COLO668 (cell line): ENCODE measurements around the gene GSX1.
"Not testable (repeated sequence)": the region's sequence is repeated elsewhere in the genome, so short reads cannot be mapped to it uniquely, and the experiment has no call there.

Experiments
- DNase-seq: peaks from one replicate; lab custom pipeline; 2025; ENCODE audit not compliant: unreplicated experiment; lab: John Stamatoyannopoulos, UW

GSX1 gene

GRCh38 chr13:27793507-27794367, 1.5 kb downstream of the GSX1 start:
- DNase-seq = peak; percentile 72

DNA sequence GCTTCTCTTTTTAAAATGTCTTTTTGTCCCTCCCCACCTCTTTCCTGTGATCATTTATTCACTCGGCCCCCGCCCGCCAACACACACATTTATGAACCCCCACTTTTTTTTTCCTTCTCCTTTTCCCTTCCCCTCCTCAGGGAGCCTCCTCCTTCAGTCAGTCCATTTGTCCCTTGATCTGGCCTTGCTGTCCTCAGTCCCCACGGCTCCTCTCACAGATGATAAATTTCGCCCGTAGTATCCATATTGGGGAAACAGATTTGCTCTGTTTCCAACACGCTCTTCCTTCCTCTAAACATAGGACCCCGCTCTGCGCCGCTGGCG, 2.0 kb downstream of the GSX1 start:
- DNase-seq = no peak

- peak; percentile 53 for DNase-seq
Measured at GRCh38 chr13:27794921-27795717, 2.8 kb downstream of the GSX1 start.

- DNase-seq = no peak
Measured at GRCh38 chr13:27795718-27796019, 3.4 kb downstream of the GSX1 start.

DNA sequence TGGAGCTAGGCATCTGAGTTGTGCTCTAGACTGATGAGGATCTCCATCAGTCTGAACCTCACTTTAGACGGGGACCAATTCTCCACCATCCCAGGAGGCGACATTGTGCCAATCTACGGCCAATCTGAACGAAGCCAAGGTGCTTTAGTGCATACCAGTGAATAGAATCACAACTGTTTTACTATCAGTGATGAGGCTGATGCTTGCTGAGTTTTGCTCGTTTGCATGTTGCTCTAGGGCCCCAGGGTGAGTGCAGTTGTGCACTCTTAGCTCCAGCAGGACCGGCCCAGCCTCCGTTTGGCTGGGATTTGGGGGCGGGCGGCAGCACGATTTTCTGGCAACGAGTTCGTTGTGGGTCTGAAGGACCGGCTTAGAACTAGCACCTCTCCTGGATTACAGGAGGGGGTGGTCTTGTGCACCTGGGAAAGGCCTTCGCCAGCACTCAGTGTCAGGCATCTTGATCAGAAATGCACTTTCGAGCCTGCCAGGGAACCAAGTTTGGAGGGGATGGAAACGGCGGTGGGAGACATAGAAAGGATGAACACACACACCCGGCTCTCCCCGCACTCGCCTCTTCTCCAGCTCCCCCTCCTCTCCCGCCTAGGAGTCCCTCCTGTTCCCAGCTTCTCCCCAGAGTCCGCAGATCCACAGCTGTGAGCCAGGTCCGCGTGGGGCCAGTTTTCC, 4.4 kb downstream of the GSX1 start:
- no peak for DNase-seq

DNA sequence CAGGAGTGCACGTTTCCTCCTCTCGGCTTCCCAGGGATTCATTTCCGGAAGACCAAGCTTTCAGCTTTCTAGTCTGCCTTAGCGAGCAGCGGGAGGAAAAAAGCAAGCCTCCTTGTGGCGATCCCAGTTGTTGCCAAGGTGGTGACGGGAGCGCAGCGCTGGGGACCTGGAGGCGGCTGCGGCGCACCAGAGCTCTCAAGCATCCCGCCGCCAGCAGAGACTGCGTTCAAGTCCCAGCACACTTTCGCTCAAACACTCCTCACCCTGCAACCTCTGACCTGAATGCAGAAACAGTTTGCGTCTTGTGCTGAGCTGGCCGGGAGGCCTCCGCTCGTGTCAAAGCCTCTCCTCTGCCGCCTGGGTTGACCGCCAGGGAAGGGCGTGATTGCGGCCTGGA, 4.9 kb downstream of the GSX1 start:
- peak; percentile 58 for DNase-seq

GRCh38 chr13:27806744-27807387, 14.6 kb downstream of the GSX1 start:
- no peak for DNase-seq

DNA sequence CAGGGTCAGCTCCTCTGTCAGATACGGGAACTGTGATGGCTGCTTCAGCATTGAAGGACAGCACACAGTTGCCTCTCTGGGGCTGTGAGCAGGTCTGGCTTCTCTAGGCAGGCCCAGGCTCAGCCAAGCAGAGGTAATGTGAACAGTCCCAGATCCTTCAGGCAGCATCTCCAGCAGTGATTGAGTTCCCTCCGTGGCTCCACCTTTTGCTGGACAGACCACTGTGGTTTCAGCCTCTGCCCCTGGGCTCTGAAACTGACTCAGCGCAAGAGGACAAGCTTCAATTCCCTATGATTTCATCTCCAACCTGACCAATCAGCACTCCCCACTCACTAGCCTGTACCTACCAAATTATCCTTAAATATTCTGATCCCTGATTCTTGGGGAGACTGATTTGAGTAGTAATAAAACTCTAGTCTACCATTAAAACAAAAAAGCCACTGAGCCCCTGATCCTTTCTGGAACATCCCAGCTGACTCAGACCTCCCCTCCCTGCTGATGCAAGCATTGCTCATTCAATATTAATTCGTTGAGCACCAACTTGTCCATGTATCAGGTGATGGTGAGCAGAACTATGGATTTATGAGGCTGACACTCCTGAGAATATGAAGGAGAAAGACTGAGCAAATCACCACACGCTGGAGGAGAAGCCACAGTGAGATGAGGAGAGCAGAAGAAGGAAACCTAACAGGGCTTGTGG, 16.7 kb downstream of the GSX1 start:
- DNase-seq = no peak

- no peak for DNase-seq
Measured at GRCh38 chr13:27810009-27810408, 17.7 kb downstream of the GSX1 start.

GRCh38 chr13:27810461-27810860, 18.2 kb downstream of the GSX1 start:
- DNase-seq = no peak

DNA sequence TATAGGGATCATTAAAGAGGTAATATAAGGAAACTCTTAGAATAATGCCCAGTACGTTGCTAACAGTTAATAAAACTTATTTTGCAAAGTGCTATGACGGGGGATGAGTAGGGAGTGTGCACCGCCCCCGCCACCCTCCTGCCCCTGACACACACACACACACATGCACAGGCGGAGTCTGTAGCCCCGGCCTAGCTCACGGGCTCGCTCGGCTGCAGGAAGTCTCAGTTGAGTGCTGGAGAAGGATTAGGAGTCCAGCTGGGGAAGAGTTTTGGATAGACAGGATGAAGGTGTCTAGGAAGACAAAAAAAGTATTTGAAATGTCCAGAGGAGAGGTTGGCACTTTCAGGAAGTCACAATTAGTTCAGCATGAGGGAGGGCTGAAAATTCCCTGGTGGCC, 21.5 kb downstream of the GSX1 start:
- no peak for DNase-seq

DNA sequence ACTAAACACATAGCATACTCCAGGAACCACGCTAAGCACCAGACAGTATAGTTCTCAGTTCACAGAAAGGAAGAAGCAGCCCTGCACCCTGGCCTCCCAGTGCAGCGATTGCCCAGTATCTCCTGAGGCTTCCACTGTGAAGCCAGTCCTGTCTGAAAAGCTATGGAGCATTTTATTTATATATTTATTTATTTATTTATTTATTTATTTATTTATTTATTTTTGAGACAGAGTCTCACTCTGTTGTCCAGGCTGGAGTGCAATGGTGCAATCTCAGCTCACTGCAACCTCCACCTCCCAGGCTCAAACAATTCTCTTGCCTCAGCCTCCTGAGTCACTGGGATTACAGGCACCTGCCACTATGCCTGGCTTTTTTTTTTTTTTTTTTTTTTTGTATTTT, 25.5 kb downstream of the GSX1 start:
- DNase-seq = not testable (repeated sequence)

GRCh38 chr13:27820524-27821482, 28.5 kb downstream of the GSX1 start:
- no peak for DNase-seq

DNA sequence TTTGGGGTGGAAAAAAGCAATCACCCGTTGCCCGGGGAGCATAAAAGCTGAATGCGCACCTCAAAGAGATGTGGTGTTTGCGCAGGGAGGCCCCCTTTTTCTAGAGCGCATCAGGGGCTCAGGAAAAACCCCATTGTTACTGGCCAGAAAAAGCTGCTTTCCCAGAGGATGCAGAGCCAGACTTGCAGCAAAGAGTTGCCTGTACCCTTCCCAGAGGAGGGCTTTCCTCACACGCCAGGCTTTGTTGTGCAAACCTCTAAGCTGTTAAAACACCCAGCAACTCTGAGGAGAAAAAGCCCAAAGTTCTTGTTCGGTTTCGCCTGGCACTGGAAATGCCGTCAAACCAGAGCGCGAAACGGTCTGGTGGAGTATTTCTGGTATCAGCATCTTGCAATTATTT, 29.3 kb downstream of the GSX1 start:
- no peak for DNase-seq

DNA sequence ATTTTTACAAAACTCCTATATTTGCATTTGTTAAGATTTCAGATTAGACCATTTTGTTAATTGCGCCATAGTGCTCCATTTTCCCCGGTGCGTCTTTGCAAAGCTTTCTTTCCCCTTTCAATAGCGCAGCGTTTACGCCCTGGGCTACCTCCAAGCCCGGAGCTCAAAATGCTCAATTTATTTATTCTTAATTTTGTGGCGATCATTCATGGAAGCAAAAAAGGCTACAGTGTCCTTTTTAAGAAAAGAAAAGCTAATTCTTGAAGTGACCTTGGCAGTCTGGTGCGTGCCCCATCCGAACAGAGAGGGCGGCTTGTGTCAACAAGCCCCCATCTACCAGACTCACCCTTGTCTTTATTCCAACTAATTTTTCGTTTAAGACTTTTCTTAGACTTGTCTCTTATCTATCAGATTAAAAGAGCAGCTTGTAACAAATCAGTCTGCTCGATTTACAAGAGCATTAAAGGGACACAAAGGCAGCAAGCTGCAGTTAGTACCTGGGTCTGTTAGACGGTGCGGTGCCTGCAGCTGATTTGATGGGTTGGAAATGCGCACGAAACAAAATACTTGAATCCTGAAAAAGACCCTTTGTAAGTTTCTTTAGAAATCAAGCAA, 30.1 kb downstream of the GSX1 start:
- no peak for DNase-seq

GRCh38 chr13:27822873-27823311, 30.6 kb downstream of the GSX1 start:
- DNase-seq = no peak

GRCh38 chr13:27824121-27824520, 31.8 kb downstream of the GSX1 start:
- no peak for DNase-seq

- DNase-seq = no peak
Measured at GRCh38 chr13:27825072-27825471, 32.8 kb downstream of the GSX1 start.
